ENCODE results near the gene AKT1.

GRCh38 chr14:104845033-104845666 lies 49.6 kb upstream of the AKT1 start:
- TF ChIP-seq CTCF (IDR thresholded peaks at IDR 0.05; ENCODE audit: low read depth, low read length, poor library complexity, severe bottlenecking) (no peak), EZH2phosphoT487 (IDR thresholded peaks at IDR 0.05; ENCODE audit: borderline replicate concordance, low read length) (no peak)

All from DOHH2 (cell line).